ENCODE measurements around the gene KCNQ1.

GRCh38 chr11:2525166-2525861 lies 80.5 kb downstream of the KCNQ1 start:
- TF ChIP-seq PKNOX1 (IDR thresholded peaks at IDR 0.05) (no peak), RBM15 (IDR thresholded peaks at IDR 0.05; ENCODE audit: insufficient read depth, low read length) (no peak), EP300 (IDR thresholded peaks at IDR 0.05; ENCODE audit: low read length) (no peak), TCF7 (IDR thresholded peaks at IDR 0.05; ENCODE audit: borderline replicate concordance) (no peak), TAF1 (IDR thresholded peaks at IDR 0.05; ENCODE audit: control insufficient read depth, extremely low read depth, insufficient read depth, low read length, severe bottlenecking) (no peak)
- TF ChIP-seq, protein P1, sequence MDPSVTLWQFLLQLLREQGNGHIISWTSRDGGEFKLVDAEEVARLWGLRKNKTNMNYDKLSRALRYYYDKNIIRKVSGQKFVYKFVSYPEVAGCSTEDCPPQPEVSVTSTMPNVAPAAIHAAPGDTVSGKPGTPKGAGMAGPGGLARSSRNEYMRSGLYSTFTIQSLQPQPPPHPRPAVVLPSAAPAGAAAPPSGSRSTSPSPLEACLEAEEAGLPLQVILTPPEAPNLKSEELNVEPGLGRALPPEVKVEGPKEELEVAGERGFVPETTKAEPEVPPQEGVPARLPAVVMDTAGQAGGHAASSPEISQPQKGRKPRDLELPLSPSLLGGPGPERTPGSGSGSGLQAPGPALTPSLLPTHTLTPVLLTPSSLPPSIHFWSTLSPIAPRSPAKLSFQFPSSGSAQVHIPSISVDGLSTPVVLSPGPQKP (CRISPR knock-in tag; IDR thresholded peaks at IDR 0.05): no peak
